ENCODE measurements around the gene SLC47A2.

Gene SLC47A2

DNA sequence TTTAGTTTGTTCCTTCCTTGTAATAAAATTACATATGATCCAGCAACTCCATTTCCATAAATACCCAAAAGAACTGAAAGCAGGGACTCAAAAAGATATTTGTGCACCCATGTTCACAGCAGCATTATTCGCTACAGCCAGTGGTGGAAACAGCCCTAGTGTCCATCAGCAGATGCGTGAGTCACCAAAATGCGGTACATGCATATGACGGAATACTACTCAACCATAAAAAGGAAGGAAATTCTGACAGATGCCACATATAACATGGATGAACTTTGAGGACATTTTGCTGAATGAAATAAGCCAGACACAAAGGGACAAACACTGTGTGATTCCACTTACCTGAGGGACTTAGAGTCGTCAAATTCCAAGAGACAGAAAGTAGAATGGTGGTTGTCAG is 9.1 kb upstream of the SLC47A2 start:
- DNase-seq: peak in 1 of 2 donors; percentile 37

DNA sequence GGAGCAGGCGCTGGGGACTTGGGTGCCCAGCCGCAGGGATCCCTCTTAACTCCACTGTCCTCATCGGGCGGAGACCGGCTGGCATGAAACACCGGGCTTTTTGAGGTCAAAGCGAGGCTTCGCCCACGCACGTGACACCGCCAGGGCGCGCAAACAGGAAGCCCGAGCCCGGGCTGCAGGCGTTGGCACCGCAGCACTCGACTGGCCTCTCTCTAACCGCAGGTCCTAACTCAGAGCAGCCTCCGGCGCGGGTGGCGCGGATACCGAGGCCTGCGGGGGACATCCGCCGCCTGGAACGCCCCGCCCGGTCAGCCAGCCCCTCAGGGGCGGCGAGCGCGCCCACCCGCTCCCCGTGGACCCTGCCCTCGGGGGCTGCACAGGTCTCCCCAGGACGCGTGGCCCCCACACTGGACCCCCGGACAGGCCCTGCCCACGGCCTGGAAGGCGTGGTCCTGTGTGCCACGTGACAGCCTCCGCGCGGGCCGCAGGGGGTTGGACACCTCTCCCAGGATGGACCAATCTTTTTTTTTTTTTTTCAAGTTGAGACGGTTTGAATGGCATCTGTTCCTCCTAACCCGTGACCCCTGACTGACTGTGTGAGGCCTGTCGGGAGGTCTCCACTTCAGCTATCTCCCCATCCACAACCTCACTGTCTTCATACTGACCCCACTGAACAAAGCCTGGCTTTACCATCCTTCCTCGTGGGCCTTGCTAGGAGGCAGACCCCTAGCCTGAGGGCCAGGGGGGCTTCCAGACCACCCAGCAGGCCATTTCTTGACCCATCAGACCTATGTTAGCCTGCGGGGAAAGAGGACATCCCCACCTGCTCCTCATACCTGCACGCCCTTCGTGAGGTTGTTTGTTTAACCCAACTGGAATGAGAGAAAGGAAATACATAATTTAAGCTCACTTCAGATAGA is 8.4 kb upstream of the SLC47A2 start:
- peak; percentile 48 to 81 for DNase-seq

DNA sequence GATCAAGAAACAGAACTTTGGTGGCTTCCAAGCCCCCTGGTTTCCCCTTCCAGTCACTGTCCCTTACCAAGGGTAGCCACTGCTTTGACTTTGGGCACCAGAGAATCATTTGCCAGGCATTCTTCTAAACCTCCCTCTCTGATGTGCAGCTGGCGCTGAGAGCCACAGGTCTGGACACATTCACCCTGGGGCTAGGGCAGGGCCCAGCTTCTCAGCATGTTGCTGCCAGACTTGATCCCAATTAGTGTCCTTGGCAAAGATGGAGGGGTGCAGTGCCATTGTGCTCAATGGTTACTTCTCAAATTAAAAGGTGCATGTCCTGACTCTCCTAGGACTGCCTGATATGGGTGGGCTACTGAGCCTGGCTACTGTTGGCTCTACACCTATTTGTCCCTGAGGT is 7.6 kb upstream of the SLC47A2 start:
- DNase-seq: no peak

DNA sequence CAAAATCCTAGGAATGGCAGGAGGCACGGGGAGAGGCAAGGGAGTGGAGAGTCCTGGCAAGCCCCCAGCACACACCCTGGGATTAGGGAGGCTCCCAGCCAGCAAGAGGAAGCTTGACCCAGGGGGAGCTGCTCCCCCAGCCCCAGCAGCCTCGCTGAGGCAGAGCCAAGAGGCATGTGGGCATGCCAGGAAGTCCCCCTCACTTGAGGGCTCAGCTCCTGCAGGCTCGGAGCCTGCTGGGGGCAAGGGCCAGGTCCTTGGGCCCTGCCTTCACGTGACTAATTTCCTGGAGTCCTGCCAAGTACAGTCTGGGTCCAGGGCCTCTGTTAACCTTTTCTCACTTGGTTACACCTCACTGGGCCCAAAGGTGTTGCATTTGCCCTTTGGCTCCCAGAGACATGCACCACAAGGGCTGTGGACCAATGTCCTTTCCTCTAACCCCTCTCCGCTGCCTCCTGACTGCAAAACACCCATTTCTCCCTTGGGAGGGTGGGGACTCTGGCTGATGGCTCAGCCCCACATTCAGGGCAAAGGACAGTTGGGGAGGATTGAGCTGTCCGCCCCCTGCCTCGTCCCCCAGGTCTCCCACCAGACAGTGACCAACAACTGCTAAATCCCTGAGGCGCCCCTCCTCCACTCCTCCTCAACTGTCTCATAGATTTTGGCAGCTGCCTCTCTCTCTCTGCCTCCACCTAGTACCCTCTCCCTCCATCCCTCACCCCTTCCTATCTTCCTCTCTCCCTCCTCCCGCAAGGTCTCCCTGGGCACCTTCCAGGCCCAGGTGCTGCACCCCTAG is 4.4 kb upstream of the SLC47A2 start:
- no peak for DNase-seq

DNA sequence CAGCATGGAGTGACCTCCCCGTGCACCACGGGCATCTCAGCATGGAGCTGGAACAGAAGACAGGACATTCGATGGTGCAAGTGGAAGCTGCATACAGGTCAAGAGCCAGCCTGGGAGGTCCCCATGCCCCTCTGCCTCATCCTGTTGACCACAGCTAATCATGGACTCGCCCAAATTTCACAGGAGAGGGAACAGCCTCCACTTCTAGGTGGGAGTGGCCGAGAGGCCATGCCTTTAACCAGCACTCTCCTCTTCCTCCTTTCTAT is 3.8 kb upstream of the SLC47A2 start:
- DNase-seq: no peak

DNA sequence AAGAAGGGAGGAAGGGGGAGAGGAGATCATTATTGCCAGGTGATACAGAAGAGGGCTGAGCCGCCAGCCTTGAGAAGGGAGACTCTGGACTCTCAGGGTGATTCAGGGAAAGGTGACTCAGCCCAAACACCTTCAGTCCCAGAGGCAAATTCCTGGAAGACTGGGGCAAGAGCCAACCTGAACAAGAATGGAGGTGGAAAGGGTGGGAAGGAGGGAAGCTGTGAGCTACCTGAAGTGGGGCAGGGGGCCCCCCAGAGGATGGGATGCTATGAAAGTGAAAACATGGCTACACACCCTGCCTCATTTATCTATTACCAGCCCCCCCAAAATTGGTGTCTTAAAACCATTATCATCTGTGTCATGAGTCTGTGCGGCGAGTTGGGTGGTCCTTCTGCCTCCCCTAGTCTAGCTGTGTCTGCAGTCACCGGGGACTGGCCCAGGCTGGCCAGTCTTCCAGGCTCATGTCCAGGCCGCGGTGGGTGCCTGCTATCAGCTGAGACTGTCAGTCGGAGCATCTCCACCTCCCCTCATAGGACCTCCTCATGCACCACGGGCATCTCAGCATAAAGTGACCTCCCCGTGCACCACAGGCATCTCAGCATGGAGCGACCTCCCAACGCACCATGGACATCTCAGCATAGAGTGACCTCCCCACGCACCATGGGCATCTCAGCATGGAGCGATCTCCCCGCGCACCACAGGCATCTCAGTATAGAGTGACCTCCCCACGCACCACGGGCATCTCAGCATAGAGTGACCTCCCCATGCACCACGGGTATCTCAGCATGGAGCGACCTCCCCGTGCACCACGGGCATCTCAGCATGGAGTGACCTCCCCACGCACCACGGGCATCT is 3.2 kb upstream of the SLC47A2 start:
- no peak for DNase-seq

DNA sequence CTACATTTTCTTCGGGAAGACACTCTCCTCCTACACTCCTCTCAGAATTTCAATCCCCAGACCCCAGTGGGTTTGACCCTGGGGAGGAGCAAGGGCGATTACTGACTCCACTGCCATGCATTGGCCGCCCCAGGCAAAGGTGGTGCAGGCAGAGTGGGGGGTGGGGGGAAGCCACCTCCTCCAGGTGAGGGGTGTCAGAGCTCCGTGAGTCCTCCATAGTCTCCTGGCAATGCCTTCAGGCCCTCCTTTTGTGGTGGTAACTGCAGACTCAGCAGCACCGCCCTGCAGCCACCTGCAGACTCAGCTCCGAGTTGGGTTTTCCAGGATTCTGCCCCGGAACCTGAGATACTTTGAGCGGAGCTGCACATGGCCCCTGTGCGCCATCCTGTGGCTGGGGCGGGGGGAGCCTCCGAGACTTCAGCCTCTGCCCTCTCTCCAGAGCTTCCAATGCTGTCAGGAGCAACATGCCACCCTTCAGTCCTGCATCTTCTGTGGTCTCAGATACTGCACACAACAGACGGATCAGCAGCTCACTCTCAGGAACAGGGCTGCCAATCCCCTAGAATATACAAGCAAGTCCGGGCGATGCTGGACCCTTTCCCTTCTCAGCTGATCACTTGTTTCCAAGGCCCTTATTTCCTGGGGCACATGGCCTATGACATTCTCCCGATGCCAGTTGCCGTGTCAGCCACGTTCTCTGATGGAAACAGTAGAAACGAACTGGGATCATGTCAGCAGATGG is 2.4 kb upstream of the SLC47A2 start:
- DNase-seq: no peak

DNA sequence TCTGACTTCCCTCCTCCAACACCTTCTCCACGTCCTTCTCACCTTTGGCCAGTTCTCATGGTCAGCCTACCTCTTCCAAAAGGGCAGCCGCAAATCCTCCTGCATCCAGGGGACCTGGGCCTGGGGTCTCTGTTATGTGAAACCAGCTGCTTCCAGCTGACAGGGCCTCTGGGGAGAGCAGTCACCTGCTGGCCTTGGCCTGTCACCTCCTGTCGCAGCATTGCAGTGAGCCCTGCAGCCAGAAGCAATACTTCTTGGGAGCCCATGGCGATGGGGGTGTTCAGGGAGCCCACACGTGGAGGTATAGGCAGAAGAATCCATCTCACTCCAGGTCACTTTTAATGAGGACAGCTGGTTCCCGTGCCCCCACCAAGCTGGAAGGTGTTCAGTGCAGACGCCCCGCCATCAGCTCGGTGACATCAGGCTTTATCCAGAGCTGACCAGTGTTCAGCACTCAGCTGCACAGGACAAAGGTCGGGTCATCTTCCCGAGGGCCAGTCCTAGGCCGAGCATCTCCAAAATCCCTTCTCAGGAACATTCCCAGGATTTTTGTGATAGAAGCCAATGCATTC is 1.7 kb upstream of the SLC47A2 start:
- DNase-seq: no peak

DNA sequence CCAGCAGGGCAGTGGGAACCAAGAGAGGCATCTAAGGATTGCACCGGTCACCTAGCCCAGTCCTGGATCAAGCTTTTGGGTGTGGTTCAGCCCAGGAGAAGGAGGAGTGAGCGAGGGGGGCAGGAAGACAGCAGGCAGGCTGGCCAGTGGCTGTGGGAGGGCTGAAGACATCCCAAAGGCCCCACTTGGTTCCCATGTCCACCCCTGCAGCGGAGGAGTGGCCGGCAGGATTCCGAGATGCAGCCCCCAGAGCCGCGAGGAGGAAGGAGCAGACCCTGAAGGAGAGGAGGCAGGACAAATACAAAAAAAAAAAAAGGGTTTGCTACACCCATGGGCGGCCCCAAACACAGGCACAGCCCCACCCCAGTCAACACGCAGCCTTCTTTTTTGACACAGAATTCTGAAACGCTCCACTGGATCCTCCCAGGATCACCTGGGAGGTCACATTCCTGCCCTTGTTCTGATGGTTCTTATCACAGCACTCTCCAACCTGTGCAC is 1.1 kb upstream of the SLC47A2 start:
- DNase-seq: no peak

DNA sequence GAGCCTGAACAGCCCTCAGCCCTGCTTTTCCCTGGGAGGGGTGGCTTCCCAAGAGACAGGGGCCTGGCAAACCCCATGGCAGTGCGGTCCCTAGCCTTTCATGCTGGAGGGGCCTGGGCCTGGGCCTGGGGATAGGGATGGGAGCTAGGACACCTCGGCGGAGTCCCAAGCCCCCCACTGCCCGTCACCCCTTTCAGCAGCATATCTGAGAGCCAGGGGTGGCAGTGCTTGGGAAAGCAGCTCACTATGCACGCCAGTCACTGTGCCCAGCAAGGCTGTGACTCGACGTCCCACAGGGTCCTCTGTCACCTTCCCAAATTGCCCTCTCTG is 612 bp upstream of the SLC47A2 start:
- no peak for DNase-seq

DNA sequence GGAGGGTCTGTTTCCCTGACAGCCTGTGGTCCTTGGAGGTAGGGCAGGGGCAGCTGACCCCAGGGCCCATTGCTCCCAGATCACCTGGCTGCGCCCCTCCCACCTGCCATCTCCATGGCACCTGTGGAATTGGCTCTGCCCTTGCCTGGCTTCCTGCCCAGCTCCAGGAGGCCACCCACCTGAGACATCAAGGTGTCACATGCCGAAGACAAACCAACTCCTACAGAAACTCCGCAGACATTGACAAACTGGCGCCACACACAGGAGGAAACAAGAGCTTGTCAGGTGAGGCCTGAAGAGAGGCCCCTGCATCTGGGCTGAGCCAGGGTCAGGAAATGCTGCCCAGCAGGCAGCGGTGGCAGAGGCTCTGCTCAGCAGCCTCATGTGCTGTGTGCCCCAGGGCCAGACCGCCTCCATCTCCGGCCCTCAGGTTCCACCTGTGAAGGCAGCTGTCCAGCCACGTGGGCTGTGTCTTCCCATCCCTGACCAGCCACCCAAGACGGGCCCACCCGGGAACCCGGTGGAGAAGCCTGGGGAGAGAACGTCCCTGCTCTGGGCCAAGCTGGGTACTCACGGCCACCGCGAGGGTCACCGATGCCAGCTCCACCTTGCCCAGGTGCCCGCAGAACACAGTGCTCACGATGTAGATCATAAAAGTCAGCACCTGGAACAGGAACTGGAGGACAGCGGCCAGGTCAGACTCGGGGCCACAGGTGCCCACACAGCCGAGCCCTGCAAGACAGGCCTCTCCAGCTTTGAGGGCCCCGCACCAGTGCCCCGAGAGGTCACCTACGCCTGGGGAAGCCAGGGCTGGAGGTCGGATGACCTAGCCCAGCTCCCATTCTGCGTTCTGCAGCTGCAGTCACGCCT is 1.6 kb downstream of the SLC47A2 start:
- no peak for DNase-seq

DNA sequence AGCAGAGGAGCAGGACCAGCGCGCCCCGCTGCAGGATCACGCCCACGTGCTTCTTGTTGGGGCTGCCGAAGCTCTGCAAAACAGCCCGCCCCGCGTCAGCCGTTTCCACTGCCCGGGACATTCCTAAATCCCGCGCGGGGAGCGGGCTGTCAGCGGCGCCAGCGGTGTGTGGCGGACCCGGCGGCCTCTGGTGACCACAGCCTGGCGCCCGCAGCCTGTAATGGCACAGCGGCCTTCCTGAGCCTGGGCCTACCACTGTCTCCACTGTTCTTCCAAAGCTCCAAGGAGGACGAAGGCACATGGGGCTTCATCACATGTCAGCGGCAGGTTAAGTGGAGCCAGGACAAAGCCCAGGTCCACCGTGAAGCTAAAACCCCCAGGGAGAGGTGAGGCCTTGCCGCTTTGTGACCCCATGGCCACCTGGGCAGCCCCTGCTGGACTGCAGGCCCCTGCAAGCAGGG is 2.5 kb downstream of the SLC47A2 start:
- DNase-seq: no peak

DNA sequence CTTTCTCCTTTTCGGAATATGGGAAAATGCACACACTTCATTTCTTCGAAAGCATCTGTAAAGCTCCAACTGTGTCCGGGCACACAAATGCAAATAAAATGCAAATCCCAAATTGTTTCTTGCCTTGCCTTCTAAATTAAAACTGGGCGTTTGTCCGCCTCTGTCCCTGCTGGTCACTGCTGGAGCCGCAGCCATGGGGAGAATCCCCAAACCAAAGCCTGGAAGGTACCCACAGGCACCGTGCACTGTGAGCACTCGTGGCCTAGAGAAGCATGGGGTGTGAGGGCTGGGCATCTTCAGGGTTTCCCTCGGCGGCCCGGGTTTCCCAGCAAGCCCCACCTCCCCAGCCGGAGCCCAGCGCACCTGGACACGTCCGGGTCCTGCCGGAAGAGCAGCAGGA is 2.9 kb downstream of the SLC47A2 start:
- DNase-seq: no peak

DNA sequence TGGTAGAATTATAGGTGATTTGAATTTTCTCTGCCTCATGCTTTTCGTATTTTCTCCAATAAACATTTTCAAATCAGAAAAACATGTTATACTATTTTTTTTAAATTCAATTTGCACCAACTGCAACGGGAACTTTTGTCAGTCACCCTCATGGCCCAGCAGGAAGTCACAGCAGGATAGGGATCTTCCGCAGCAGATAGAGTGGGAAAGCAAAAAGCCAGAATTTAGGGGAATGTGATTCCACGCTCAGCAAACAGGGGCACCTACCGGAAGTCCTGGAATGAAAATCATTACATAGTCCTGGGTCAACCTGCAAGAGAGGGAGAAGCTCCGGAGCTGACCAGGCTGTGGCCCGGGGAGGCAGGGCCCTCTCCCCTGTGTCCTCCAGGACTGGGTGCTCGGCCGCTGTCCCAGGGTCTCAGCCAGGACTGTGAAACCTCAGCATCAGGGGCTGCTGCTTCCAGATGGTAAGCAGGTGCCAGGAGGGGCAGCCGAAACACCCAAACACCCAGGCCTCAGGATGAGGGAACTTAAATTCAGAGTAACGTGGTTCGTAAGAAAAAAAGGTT is 3.9 kb downstream of the SLC47A2 start:
- DNase-seq: no peak

DNA sequence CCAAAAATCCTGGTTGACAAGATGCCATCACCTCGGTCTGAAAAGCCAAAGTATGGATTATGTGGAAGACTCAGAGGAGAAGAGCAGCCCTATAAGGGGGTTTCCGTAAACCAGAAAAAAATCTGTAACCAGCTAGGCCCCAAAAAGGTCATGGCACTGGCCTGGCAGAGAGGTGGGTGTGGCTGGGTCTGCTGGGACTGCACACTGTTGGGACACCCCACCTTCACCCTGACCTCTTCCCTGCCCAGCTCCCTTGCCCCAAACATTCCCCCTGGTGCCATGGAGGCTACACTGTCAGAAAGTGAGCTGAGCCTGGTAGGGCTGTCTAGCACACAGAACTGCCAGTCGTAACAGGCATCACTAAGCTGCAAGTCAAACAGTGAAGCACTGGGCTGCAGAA is 6.5 kb downstream of the SLC47A2 start:
- DNase-seq: no peak

DNA sequence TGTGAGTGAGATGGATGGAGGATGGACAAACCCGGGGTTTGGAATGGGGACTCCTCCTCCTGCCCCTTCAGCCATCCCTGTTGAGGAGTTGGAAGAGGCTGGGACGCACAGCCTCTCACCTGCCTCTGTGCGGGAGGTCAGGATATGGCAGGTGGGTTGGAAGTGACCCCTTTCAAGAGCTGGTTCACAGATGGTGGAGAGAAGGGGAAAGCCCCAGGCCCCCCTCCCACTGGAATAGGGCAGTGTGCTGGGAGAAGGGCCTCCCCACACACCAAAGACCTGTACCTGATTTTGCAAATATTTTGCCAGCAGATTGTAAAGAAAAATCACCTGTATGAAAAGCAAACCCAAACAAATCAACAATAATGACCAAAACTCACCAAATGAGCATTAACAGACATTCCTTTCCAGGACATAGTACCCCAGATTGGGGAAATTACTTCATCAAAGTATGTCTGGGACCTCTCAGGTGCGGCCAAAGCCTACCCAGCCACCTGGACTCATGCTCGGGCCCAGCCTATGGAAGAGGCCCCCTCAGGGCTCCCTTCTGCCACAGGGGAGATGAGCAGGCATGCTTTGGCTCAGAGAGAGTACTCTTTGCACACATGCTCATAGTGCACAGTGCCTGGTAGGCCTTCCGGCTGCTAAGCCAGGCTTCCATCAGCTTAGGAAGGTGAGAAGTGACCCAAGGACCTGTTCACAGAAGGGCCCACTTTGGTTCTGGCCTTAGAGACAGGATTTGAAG is 7.8 kb downstream of the SLC47A2 start:
- no peak for DNase-seq

DNA sequence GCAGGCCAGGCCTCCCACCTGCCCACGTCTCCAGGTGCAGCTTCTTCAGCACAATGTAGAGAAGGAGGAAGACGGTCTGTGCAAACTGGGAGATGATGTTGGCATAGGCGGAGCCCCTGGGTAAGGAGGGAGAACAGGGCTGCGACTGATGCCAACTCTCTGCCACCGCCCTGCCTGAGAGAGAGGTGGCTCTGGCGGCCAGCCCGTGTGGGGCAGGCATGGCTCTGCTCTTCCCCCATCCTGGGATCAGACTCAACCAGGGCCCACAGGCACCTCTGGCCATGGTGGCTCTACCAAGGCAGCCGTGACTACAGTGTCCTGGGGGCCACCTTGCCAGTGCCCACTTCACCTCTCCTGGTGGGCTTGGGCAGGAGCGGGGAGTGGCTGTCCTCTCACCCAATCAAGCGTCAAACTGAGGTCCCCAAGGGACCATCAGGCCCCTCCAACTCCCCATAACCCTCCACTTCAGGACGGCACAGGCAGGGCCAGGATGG is 8.6 kb downstream of the SLC47A2 start:
- no peak for DNase-seq

DNA sequence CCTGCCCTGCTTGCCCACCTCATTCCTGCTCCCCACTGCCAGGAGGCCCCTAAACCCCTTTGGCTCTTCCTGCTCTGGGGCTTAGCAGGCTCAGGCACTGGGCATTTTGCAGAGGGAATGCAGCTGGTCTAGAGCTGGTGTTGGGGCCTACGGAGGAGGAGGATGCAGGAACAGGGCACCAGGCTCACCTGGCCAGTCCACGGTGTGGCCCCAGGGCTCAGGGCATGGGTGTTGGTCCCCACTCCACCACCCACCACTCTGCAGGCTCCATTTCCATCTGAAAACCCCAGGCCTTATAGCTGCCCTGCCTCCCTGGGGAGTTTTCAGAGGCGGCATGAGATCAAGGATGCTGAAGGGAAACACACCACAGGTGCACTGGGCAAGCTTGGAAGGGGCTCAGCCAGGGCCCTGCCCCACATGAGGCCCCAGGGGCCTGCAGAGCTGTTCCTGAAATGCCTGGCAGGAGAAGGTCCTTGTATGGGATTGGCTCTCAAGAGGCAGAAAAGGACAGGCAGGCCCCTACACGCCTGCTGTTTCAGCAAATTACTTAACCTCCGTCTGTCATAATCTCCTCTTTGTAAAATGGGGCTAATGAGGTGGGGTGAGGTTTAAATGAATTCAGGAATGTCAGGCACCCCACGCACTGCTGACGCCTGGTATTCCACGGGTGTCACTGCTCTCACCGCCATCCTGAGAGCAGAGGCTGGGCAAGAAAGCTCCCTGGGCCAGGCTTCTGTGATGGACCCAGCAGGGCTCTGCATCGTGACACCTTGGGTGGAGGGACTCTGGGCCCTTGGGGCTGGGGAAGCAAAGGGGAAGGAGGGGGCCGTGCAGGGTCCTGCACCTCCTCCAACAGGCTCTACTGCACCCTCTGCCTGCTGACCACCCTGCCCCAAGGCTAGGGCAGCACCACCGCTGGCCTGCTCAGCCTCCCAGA is 9.3 kb downstream of the SLC47A2 start:
- no peak for DNase-seq

Data from CD4-positive, alpha-beta T cell treated with Interleukin-1 beta for 1 hour (primary cell).